Esophagus muscularis mucosa (tissue), 4 donors: ENCODE results near the gene SH3RF3. TPM values are rescaled to one million over a fixed set of nuclear protein-coding genes. Genes with fewer than 3 reads are reported as not detected.
"Not testable (repeated sequence)": the region's sequence is repeated elsewhere in the genome, so short reads cannot be mapped to it uniquely, and the experiment has no call there.

ENCODE experiments used
- DNase-seq: peaks from one replicate; pipeline ENCODE4 v3.0.0-alpha.2; 2017; ENCODE audit errors: extremely low spot score
- H3K27ac ChIP-seq, 4 donors: fragments of 200-600 bp; sonication (generic); replicated peaks in 1 of 4; 1 replicate in 3 of 4; 2 replicates in 1 of 4; pipeline ENCODE4 v1.5.1; 2016 to 2019; ENCODE audit warnings: mild to moderate bottlenecking in 1 of 4
- H3K27me3 ChIP-seq, 4 donors: fragments of 200-600 bp; sonication (generic); one replicate each; pipeline versions ENCODE4 v1.5.1 to v1.6.0; 2016 to 2019
- H3K36me3 ChIP-seq, 4 donors: fragments of 200-600 bp; sonication (generic); one replicate each; pipeline ENCODE4 v1.5.1; 2016 to 2019
- H3K4me1 ChIP-seq, 4 donors: fragments of 200-600 bp; sonication (generic); one replicate each; pipeline ENCODE4 v1.5.1; 2016 to 2019
- H3K4me3 ChIP-seq, 4 donors: fragments of 200-600 bp; sonication (generic); 1 replicate in 2 of 4; 2 replicates in 2 of 4; pipeline ENCODE4 v1.5.1; 2016 to 2019; ENCODE audit warnings: mild to moderate bottlenecking in 4 of 4, moderate library complexity in 1 of 4
- H3K9me3 ChIP-seq, 4 donors: fragments of 200-600 bp; sonication (generic); 1 replicate in 3 of 4; 2 replicates in 1 of 4; pipeline ENCODE4 v1.5.1; 2016 to 2019
- CTCF ChIP-seq, 3 experiments: fragments of 200-600 bp in 2 of 3; fragments of 450-650 bp in 1 of 3; sonication (generic) in 2 of 3; IDR thresholded peaks; one replicate each; pipeline ENCODE4 v1.5.1; 2017 to 2019; ENCODE audit warnings: antibody characterized with exemption in 3 of 3, mild to moderate bottlenecking in 2 of 3, moderate library complexity in 1 of 3
- EP300 ChIP-seq: sonication (generic); formaldehyde crosslinking; IDR thresholded peaks from one replicate; pipeline ENCODE4 v1.6.1; 2017; ENCODE audit warnings: antibody characterized with exemption
- POLR2A ChIP-seq: fragments of 450-650 bp; IDR thresholded peaks from one replicate; pipeline ENCODE4 v1.6.1; 2017; ENCODE audit warnings: antibody characterized with exemption, moderate library complexity, mild to moderate bottlenecking, low read depth
- POLR2AphosphoS5 ChIP-seq, 2 donors: sonication (generic); formaldehyde crosslinking; IDR thresholded peaks; one replicate each; pipeline ENCODE4 v1.6.1; 2017; ENCODE audit warnings: antibody characterized with exemption in 2 of 2
- WGBS: methylation state at CpG from one replicate; pipeline ENCODE4 v1.1.5; 2018; 5-methylcytosine and 5-hydroxymethylcytosine counted together
- intact Hi-C: fragments of 100-400 bp; cut with DNase I; formaldehyde crosslinking; loops from one replicate; pipeline ENCODE4 v1.15.1; 2023
- total RNA-seq, 4 donors: library from RNA; depleted of rRNA; stranded (reverse); fragments of >200 nt; gene quantifications; one replicate each; pipeline versions ENCODE4 v1.1.0 to v1.2.1, GENCODE V29; 2016

Gene SH3RF3
- total RNA-seq, 4 donors from 2014 or later, result 6.3 to 17.5 (median 11.3) TPM

- Histone ChIP-seq H3K27ac (no peak overlapping the region), H3K4me3 (no peak overlapping the region), H3K36me3 (no peaks in the 10 kb centered on the region), H3K9me3 (no peaks in the 10 kb centered on the region), H3K27me3 (no peaks in the 10 kb centered on the region), H3K4me1 (peaks cover 19 to 24% (median 21%) of the 10 kb centered on the region in 4 donors)
- no peak for DNase-seq
- 88% methylated on average over 10 of the region's 13 CpGs for WGBS
- TF ChIP-seq CTCF (IDR thresholded peaks at IDR 0.05) (no peak), POLR2AphosphoS5 (IDR thresholded peaks at IDR 0.05) (no peak), EP300 (no peak), POLR2A (no peak)
- intact Hi-C loops, result no loop called here
Observed at GRCh38 chr2:109159096-109159495, 30.1 kb downstream of the SH3RF3 start.

GRCh38 chr2:109160714-109161440, 31.9 kb downstream of the SH3RF3 start:
- Histone ChIP-seq H3K27ac (no peak overlapping the region), H3K4me1 (peaks cover 26 to 35% (median 31%) of the 10 kb centered on the region in 4 donors), H3K27me3 (no peaks in the 10 kb centered on the region), H3K4me3 (no peak overlapping the region), H3K9me3 (no peaks in the 10 kb centered on the region), H3K36me3 (no peaks in the 10 kb centered on the region)
- no peak for DNase-seq
- TF ChIP-seq EP300 (no peak), POLR2A (no peak), POLR2AphosphoS5 (IDR thresholded peaks at IDR 0.05) (no peak), CTCF (IDR thresholded peaks at IDR 0.05) (no peak)
- 90% methylated on average over 8 of the region's 8 CpGs for WGBS
- intact Hi-C loops, result no loop called here

GRCh38 chr2:109162367-109162766, 33.4 kb downstream of the SH3RF3 start:
- H3K9me3 ChIP-seq, H3K27me3 ChIP-seq, intact Hi-C loops, DNase-seq, H3K27ac ChIP-seq, H3K36me3 ChIP-seq, H3K4me3 ChIP-seq: not testable (repeated sequence)
- 94% methylated on average over 2 of the region's 2 CpGs for WGBS
- peaks cover 28 to 35% (median 34%) of the 10 kb centered on the region in 4 donors for H3K4me1 ChIP-seq

- Histone ChIP-seq H3K27me3 (no peaks in the 10 kb centered on the region), H3K9me3 (no peaks in the 10 kb centered on the region), H3K4me1 (peaks cover 28 to 35% (median 34%) of the 10 kb centered on the region in 4 donors), H3K4me3 (no peak overlapping the region), H3K27ac (peak overlapping the region in 2 of 4 donors; percentile 4 to 26), H3K36me3 (no peaks in the 10 kb centered on the region)
- intact Hi-C loops, result no loop called here
- 31% methylated on average over 7 of the region's 7 CpGs for WGBS
- no peak for DNase-seq
- TF ChIP-seq CTCF (IDR thresholded peaks at IDR 0.05) (peak in 1 of 3 experiments; percentile 16), POLR2A (no peak), POLR2AphosphoS5 (IDR thresholded peaks at IDR 0.05) (no peak), EP300 (no peak)
Observed at GRCh38 chr2:109162999-109163398, 34.0 kb downstream of the SH3RF3 start.

GRCh38 chr2:109164311-109164710, 35.3 kb downstream of the SH3RF3 start:
- TF ChIP-seq CTCF (IDR thresholded peaks at IDR 0.05) (no peak), POLR2A (no peak), POLR2AphosphoS5 (IDR thresholded peaks at IDR 0.05) (no peak), EP300 (no peak)
- Histone ChIP-seq H3K27ac (peak overlapping the region in 3 of 4 donors; percentile 25 to 57 (median 41)), H3K4me3 (no peak overlapping the region), H3K27me3 (no peaks in the 10 kb centered on the region), H3K9me3 (no peaks in the 10 kb centered on the region), H3K4me1 (peaks cover 28 to 35% (median 34%) of the 10 kb centered on the region in 4 donors), H3K36me3 (no peaks in the 10 kb centered on the region)
- intact Hi-C loops, result no loop called here
- 67% methylated on average over 1 of the region's 1 CpG for WGBS
- DNase-seq, result no peak
